OCI-LY1 (cell line): ENCODE results near the gene CAMTA1.

ENCODE experiments used
- H2AFZ ChIP-seq: fragments of 200-600 bp; sonication (generic), shearing (Covaris generic); 2 replicates; pipeline ENCODE4 v1.6.0; 2014; ENCODE audit warnings: antibody characterized with exemption, mild to moderate bottlenecking, low read length
- H3F3A ChIP-seq: fragments of 200-600 bp; sonication (generic), shearing (Covaris generic); 2 replicates; pipeline ENCODE4 v1.6.0; 2014; ENCODE audit warnings: mild to moderate bottlenecking, antibody characterized with exemption, low read length, moderate library complexity; ENCODE audit not compliant: insufficient read depth
- H3K27ac ChIP-seq: fragments of 200-600 bp; sonication (generic); 2 replicates; pipeline ENCODE4 v1.5.1; 2014; ENCODE audit warnings: low read length, mixed run types, mild to moderate bottlenecking, low read depth; ENCODE audit not compliant: poor library complexity, severe bottlenecking
- H3K27me3 ChIP-seq: fragments of 200-600 bp; sonication (generic); 2 replicates; pipeline ENCODE4 v1.6.0; 2014; ENCODE audit warnings: antibody characterized with exemption, mild to moderate bottlenecking, low read length, moderate library complexity; ENCODE audit not compliant: insufficient read depth
- H3K36me3 ChIP-seq: fragments of 200-600 bp; sonication (generic); 2 replicates; pipeline ENCODE4 v1.6.1; 2014; ENCODE audit warnings: mild to moderate bottlenecking, antibody characterized with exemption, low read length, moderate library complexity, mixed read lengths; ENCODE audit not compliant: insufficient read depth
- H3K4me1 ChIP-seq: fragments of 200-600 bp; sonication (generic); 2 replicates; pipeline ENCODE4 v1.5.1; 2014; ENCODE audit warnings: mild to moderate bottlenecking, low read length, moderate library complexity; ENCODE audit not compliant: insufficient read depth, severe bottlenecking
- H3K4me2 ChIP-seq: fragments of 200-600 bp; sonication (generic), shearing (Covaris generic); 2 replicates; pipeline ENCODE4 v1.6.1; 2014; ENCODE audit warnings: low read length
- H3K4me3 ChIP-seq: fragments of 200-600 bp; sonication (generic); 2 replicates; pipeline ENCODE4 v1.5.1; 2014; ENCODE audit warnings: low read length, low read depth, mild to moderate bottlenecking, mixed read lengths; ENCODE audit not compliant: poor library complexity, severe bottlenecking
- H3K79me2 ChIP-seq: fragments of 200-600 bp; shearing (Covaris generic); 2 replicates; pipeline ENCODE4 v1.6.1; 2016; ENCODE audit warnings: mixed run types, low read length, mixed read lengths; ENCODE audit not compliant: insufficient read depth
- H3K9ac ChIP-seq: fragments of 200-600 bp; sonication (generic), shearing (Covaris generic); 2 replicates; pipeline ENCODE4 v1.6.1; 2014; ENCODE audit warnings: mild to moderate bottlenecking, low read length, mixed read lengths
- H3K9me2 ChIP-seq: fragments of 200-600 bp; sonication (generic), shearing (Covaris generic); 2 replicates; pipeline ENCODE4 v1.6.1; 2014; ENCODE audit warnings: low read depth, mild to moderate bottlenecking, low read length, mixed read lengths
- H3K9me3 ChIP-seq: fragments of 200-600 bp; shearing (Covaris generic); 2 replicates; pipeline ENCODE4 v1.6.1; 2014; ENCODE audit warnings: low read length, mixed read lengths
- H4K20me1 ChIP-seq: fragments of 200-600 bp; sonication (generic), shearing (Covaris generic); 2 replicates; pipeline ENCODE4 v1.6.0; 2016; ENCODE audit warnings: mild to moderate bottlenecking, low read length; ENCODE audit not compliant: insufficient read depth
- CTCF ChIP-seq: fragments of 200-600 bp; sonication (generic), shearing (Covaris generic); IDR thresholded peaks from 2 replicates; pipeline ENCODE4 v1.5.1; 2017; ENCODE audit warnings: mild to moderate bottlenecking, antibody characterized with exemption, low read length, moderate library complexity, mixed read lengths
- EZH2 ChIP-seq: fragments of 200-600 bp; sonication (generic), shearing (Covaris generic); IDR thresholded peaks from 2 replicates; pipeline ENCODE4 v1.8.0; 2017; ENCODE audit warnings: borderline replicate concordance, mixed run types, mild to moderate bottlenecking, antibody characterized with exemption, low read length, moderate library complexity, mixed read lengths

CAMTA1 gene

GRCh38 chr1:7395251-7395650 lies 610.0 kb downstream of the CAMTA1 start:
- no peaks in the 10 kb centered on the region for H3K9me2 ChIP-seq
- TF ChIP-seq EZH2 (no peak), CTCF (no peak)
- H3K9ac ChIP-seq = no peak overlapping the region
- no peaks in the 10 kb centered on the region for H3K27me3 ChIP-seq
- H3K4me3 ChIP-seq = no peak overlapping the region
- H3K4me2 ChIP-seq = no peak overlapping the region
- H2AFZ ChIP-seq = no peak overlapping the region
- H3K9me3 ChIP-seq = peaks cover 3% of the 10 kb centered on the region; the same call in 1 of the 2 replicates
- H3K27ac ChIP-seq = no peak overlapping the region
- no peaks in the 10 kb centered on the region for H3K4me1 ChIP-seq
- no peaks in the 10 kb centered on the region for H3F3A ChIP-seq
- H3K79me2 ChIP-seq = no peaks in the 10 kb centered on the region
- H4K20me1 ChIP-seq = no peaks in the 10 kb centered on the region
- no peaks in the 10 kb centered on the region for H3K36me3 ChIP-seq

- Histone ChIP-seq H3K9ac (no peak overlapping the region), H3K27ac (no peak overlapping the region), H3K27me3 (no peaks in the 10 kb centered on the region), H3K4me2 (no peak overlapping the region), H3K4me3 (no peak overlapping the region), H3K36me3 (no peaks in the 10 kb centered on the region), H2AFZ (no peak overlapping the region), H3K4me1 (no peaks in the 10 kb centered on the region), H3K9me3 (peaks cover 3% of the 10 kb centered on the region; the same call in 1 of the 2 replicates), H3F3A (no peaks in the 10 kb centered on the region), H3K9me2 (no peaks in the 10 kb centered on the region), H4K20me1 (no peaks in the 10 kb centered on the region), H3K79me2 (no peaks in the 10 kb centered on the region)
- TF ChIP-seq EZH2 = no peak
- TF ChIP-seq CTCF = no peak
Measured at GRCh38 chr1:7398982-7399381, 613.7 kb downstream of the CAMTA1 start.

GRCh38 chr1:7399514-7400125 lies 614.4 kb downstream of the CAMTA1 start:
- no peaks in the 10 kb centered on the region for H3K27me3 ChIP-seq
- no peak overlapping the region for H3K4me2 ChIP-seq
- no peaks in the 10 kb centered on the region for H3K79me2 ChIP-seq
- H3F3A ChIP-seq = no peaks in the 10 kb centered on the region
- H3K9ac ChIP-seq = no peak overlapping the region
- no peaks in the 10 kb centered on the region for H3K4me1 ChIP-seq
- TF ChIP-seq CTCF (no peak), EZH2 (no peak)
- no peaks in the 10 kb centered on the region for H3K9me2 ChIP-seq
- H2AFZ ChIP-seq = no peak overlapping the region
- no peak overlapping the region for H3K27ac ChIP-seq
- no peak overlapping the region for H3K4me3 ChIP-seq
- no peaks in the 10 kb centered on the region for H4K20me1 ChIP-seq
- H3K9me3 ChIP-seq = peaks cover 3% of the 10 kb centered on the region; the same call in 1 of the 2 replicates
- H3K36me3 ChIP-seq = no peaks in the 10 kb centered on the region
